ENCODE measurements around the gene SCGB3A2. TPM values are rescaled to one million over a fixed set of nuclear protein-coding genes. Genes with fewer than 3 reads are reported as not detected.
A peak's percentile ranks its signal among the peaks of the same experiment; 100 is the strongest.

The SCGB3A2 gene
- total and polyA plus RNA-seq, 5 donors = 0.34 to 0.95 TPM; not detected in 3

DNA sequence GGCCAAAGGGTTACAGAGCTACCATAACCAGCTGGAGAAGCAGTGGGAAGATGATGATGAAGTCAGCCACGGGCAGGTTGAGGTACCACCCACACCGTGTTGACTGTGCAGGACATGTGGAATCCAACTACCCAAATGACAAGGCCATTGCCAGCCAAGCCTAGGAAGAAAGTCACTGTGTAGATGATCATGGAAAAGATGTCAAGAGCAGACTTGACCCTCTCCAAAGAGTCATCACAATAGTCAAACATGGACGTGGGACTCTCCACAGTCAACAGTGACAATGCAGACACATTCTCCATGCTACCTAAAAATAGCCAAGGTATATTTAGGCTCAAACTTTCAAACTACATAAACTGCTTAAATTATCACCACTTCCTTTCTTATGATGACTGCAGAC lies 26.1 kb upstream of the SCGB3A2 start:
- no peak for DNase-seq
- 46% methylated on average over 3 of the region's 3 CpGs for WGBS
- Histone ChIP-seq H3K27ac (ENCODE audit: low read length) (no peak overlapping the region), H3K27me3 (ENCODE audit: control insufficient read depth, insufficient read depth) (peaks cover 2% of the 10 kb centered on the region), H3K4me3 (ENCODE audit: low read length) (no peak overlapping the region), H3K9me3 (ENCODE audit: control insufficient read depth, low read length) (no peaks in the 10 kb centered on the region), H3K4me1 (ENCODE audit: control insufficient read depth, insufficient read depth, low read length) (no peaks in the 10 kb centered on the region)
- no peak for ATAC-seq
- intact Hi-C loops (cut with DNase I) = loop anchor here in 1 of 4 donors (10.0 kb wide), 1 partner anchor 82 kb away; no protein-coding TSS in a partner anchor

GRCh38 chr5:147853372-147853987 lies 25.0 kb upstream of the SCGB3A2 start:
- intact Hi-C loops (cut with DNase I) = loop anchor here in 1 of 4 donors (10.0 kb wide), 1 partner anchor 81 kb away; no protein-coding TSS in a partner anchor
- Histone ChIP-seq H3K27me3 (ENCODE audit: control insufficient read depth, insufficient read depth) (peaks cover 2% of the 10 kb centered on the region), H3K9me3 (ENCODE audit: control insufficient read depth, low read length) (no peaks in the 10 kb centered on the region), H3K4me1 (ENCODE audit: control insufficient read depth, insufficient read depth, low read length) (no peaks in the 10 kb centered on the region), H3K4me3 (ENCODE audit: low read length) (no peak overlapping the region), H3K27ac (ENCODE audit: low read length) (no peak overlapping the region)
- DNase-seq (no peak), ATAC-seq (no peak)
- 66% methylated on average over 3 of the region's 3 CpGs for WGBS

DNA sequence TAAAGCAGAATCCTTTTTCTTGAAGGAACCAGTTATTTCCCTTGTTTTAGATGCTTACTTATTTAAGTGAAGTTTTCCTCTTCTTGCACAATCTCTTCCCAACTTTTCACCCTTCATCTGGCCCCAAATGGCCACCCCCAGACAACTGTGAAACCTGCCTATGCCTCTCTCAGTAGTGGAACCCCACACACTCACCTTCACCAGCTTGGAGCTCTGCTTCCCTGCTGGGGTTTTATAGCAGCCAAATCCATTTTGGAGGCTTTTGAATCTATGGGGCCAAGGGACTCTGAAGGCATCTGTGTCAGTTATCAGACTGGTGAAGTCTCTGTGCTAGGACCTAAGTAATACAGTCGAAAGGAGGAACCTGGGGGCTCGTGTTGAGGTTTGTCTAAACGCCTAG lies 24.2 kb upstream of the SCGB3A2 start:
- intact Hi-C loops (cut with DNase I) = loop anchor here in 1 of 4 donors (10.0 kb wide), 1 partner anchor 80 kb away; no protein-coding TSS in a partner anchor
- DNase-seq (no peak), ATAC-seq (no peak)
- Histone ChIP-seq H3K27me3 (ENCODE audit: control insufficient read depth, insufficient read depth) (peaks cover 2% of the 10 kb centered on the region), H3K9me3 (ENCODE audit: control insufficient read depth, low read length) (no peaks in the 10 kb centered on the region), H3K27ac (ENCODE audit: low read length) (no peak overlapping the region), H3K4me3 (ENCODE audit: low read length) (no peak overlapping the region), H3K4me1 (ENCODE audit: control insufficient read depth, insufficient read depth, low read length) (no peaks in the 10 kb centered on the region)
- 73% methylated on average over 3 of the region's 3 CpGs for WGBS

DNA sequence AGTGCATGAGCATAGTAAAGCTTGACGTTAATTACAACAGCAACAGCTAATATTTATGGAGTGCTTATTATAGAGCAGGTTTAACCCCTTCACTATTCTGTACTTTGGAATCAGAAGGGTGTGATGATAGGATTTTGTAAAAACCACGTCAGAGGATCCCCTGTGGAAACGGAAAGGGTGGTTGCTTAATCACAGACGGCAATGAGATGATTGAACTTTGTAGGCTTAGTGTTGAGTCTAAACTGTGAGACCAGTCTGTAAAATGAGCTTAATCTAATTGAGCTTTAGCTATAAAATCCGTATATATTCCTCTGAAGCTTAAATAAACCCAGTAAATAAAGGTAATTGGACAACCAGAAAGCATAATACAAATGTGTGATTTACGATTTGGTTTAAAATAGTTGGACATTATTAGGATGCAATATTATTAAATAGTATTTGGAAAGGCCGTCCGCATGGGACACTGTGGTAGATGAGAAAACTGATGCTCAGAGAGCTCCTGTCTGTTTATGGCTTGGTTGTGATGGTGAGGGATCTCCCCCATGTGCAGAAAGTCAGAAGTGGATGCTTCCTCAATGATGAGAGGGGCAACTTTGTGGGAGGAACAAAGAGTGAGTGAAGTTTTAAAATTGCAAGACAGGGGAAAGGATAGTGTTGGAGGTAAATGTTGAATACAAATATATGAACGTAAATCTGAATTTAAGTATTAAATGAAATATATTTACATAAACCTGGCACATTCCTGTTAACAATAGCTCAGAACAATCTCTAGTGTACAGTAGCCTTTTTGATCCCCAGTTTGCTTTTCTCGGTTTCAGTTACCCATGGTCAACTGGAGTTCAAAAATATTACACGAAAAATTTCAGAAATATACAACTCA lies 23.4 kb upstream of the SCGB3A2 start:
- DNase-seq = no peak
- 74% methylated on average over 11 of the region's 11 CpGs for WGBS
- no peak for ATAC-seq

GRCh38 chr5:147855774-147856069 lies 22.8 kb upstream of the SCGB3A2 start:
- H3K27ac ChIP-seq (ENCODE audit: low read length) = no peak overlapping the region
- ATAC-seq = no peak
- no peak overlapping the region for H3K4me3 ChIP-seq (ENCODE audit: low read length)
- intact Hi-C loops (cut with DNase I) = loop anchor here in 2 of 4 donors (5.0 to 10.0 kb wide), 2 partner anchors 79 to 82 kb away; no protein-coding TSS in a partner anchor
- no peak for DNase-seq
- no peaks in the 10 kb centered on the region for H3K4me1 ChIP-seq (ENCODE audit: control insufficient read depth, insufficient read depth, low read length)
- 40% methylated on average over 4 of the region's 4 CpGs for WGBS
- H3K27me3 ChIP-seq (ENCODE audit: control insufficient read depth, insufficient read depth) = peaks cover 2% of the 10 kb centered on the region
- H3K9me3 ChIP-seq (ENCODE audit: control insufficient read depth, low read length) = no peaks in the 10 kb centered on the region

More for the DNA sequence above, 23.4 kb upstream of the SCGB3A2 start:
- Histone ChIP-seq H3K4me3 (ENCODE audit: low read length) (no peak overlapping the region), H3K27ac (ENCODE audit: low read length) (no peak overlapping the region), H3K4me1 (ENCODE audit: control insufficient read depth, insufficient read depth, low read length) (no peaks in the 10 kb centered on the region), H3K9me3 (ENCODE audit: control insufficient read depth, low read length) (no peaks in the 10 kb centered on the region), H3K27me3 (ENCODE audit: control insufficient read depth, insufficient read depth) (peaks cover 2% of the 10 kb centered on the region)
- intact Hi-C loops (cut with DNase I) = loop anchor here in 2 of 4 donors (5.0 to 10.0 kb wide), 2 partner anchors 80 to 82 kb away; no protein-coding TSS in a partner anchor

DNA sequence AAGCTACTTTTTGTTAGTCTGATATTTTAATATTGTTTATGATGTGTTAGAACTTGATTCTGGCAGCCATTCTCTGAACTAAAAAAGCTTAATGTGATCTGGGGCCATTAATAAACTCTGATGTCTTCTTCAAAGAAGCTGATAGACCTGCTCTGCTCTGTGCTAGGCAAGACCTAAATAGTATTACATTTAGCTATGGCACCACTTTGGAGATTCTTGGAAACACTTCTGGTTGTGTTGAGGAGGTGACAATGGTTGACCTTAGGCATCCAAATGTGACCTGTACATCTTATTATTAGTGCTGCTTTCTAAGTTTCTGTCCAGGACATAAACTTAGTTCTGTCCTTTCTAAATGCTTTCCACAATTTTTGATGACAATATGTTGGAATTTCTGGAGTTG lies 21.7 kb upstream of the SCGB3A2 start:
- H3K27ac ChIP-seq (ENCODE audit: low read length) = no peak overlapping the region
- intact Hi-C loops (cut with DNase I) = loop anchor here in 2 of 4 donors (5.0 to 10.0 kb wide), 2 partner anchors 78 to 80 kb away; no protein-coding TSS in a partner anchor

GRCh38 chr5:147857302-147858129 lies 21.0 kb upstream of the SCGB3A2 start:
- under 1% methylated on average over 2 of the region's 2 CpGs for WGBS
- Histone ChIP-seq H3K9me3 (ENCODE audit: control insufficient read depth, low read length) (no peaks in the 10 kb centered on the region), H3K4me1 (ENCODE audit: control insufficient read depth, insufficient read depth, low read length) (no peaks in the 10 kb centered on the region), H3K27me3 (ENCODE audit: control insufficient read depth, insufficient read depth) (no peaks in the 10 kb centered on the region), H3K27ac (ENCODE audit: low read length) (no peak overlapping the region), H3K4me3 (ENCODE audit: low read length) (no peak overlapping the region)
- peak in 2 of 3 donors; percentile 43 to 69 for DNase-seq
- peak in 1 of 2 donors; percentile 62 for ATAC-seq
- intact Hi-C loops (cut with DNase I) = loop anchor here in 2 of 4 donors (5.0 to 10.0 kb wide), 2 partner anchors 77 to 80 kb away; no protein-coding TSS in a partner anchor

More for the DNA sequence above, 21.7 kb upstream of the SCGB3A2 start:
- no peaks in the 10 kb centered on the region for H3K4me1 ChIP-seq (ENCODE audit: control insufficient read depth, insufficient read depth, low read length)
- no peaks in the 10 kb centered on the region for H3K9me3 ChIP-seq (ENCODE audit: control insufficient read depth, low read length)
- peaks cover under 1% of the 10 kb centered on the region for H3K27me3 ChIP-seq (ENCODE audit: control insufficient read depth, insufficient read depth)
- DNase-seq = no peak
- ATAC-seq = no peak
- H3K4me3 ChIP-seq (ENCODE audit: low read length) = no peak overlapping the region

DNA sequence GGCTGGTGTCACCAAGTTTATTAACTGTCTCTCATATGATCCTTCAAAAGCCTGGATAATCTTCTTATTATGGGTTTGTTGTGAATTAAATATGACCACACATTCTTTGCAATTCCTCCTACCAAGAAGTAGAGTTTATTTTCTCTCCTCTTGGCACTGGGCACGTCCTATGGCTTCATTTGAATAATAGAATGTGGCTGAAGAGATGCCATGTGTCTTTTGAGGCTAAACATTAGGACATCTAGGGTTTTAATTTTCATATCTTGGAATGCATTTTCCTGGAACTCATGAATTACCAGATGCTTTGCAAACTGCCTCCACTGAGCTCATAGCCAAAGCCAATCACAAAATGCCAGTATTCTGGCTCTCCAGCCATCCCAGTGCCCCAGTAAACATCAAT lies 19.9 kb upstream of the SCGB3A2 start:
- H3K27me3 ChIP-seq (ENCODE audit: control insufficient read depth, insufficient read depth) = no peaks in the 10 kb centered on the region
- ATAC-seq (no peak), DNase-seq (no peak)
- WGBS = 70% methylated on average over 1 of the region's 1 CpG
- intact Hi-C loops (cut with DNase I) = loop anchor here in 2 of 4 donors (5.0 to 10.0 kb wide), 2 partner anchors 76 to 79 kb away; no protein-coding TSS in a partner anchor
- H3K4me3 ChIP-seq (ENCODE audit: low read length) = no peak overlapping the region
- H3K4me1 ChIP-seq (ENCODE audit: control insufficient read depth, insufficient read depth, low read length) = no peaks in the 10 kb centered on the region
- no peaks in the 10 kb centered on the region for H3K9me3 ChIP-seq (ENCODE audit: control insufficient read depth, low read length)
- no peak overlapping the region for H3K27ac ChIP-seq (ENCODE audit: low read length)

DNA sequence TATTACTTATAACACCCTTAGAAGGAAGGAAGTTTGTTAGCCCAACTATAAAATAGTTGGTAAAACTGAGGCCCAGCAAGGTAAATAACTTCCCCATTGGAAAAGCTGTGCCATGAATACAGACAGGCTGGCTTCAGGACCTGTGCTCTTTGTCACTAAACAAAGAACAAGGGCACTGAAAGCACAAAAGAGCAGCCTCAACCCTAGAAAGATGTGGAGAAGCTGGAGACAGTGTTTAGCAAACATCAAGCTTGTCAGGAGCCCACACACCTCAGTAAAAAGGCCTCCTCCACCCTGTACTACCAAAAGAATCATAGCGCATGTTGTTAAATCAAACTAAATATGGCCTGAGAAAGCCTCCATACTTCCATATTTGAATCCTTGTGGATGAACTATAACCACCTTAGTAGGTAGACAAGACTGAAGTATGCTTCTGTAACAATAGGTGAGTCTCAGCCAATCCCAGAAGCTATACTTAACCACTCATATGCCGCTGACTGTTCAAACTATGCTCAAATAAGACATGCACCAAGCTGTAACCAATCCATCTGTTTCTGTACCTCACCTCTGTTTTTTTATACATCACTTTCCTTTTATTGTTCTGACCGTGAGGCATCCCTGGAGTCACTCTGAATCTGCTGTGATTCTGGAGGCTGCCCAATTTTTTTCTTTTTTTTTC lies 18.4 kb upstream of the SCGB3A2 start:
- WGBS = 85% methylated on average over 3 of the region's 3 CpGs
- no peak overlapping the region for H3K27ac ChIP-seq (ENCODE audit: low read length)
- ATAC-seq = no peak
- H3K4me3 ChIP-seq (ENCODE audit: low read length) = no peak overlapping the region
- DNase-seq = no peak
- no peaks in the 10 kb centered on the region for H3K9me3 ChIP-seq (ENCODE audit: control insufficient read depth, low read length)
- intact Hi-C loops (cut with DNase I) = loop anchor here in 2 of 4 donors (5.0 to 10.0 kb wide), 2 partner anchors 75 to 77 kb away; no protein-coding TSS in a partner anchor
- no peaks in the 10 kb centered on the region for H3K27me3 ChIP-seq (ENCODE audit: control insufficient read depth, insufficient read depth)
- no peaks in the 10 kb centered on the region for H3K4me1 ChIP-seq (ENCODE audit: control insufficient read depth, insufficient read depth, low read length)

DNA sequence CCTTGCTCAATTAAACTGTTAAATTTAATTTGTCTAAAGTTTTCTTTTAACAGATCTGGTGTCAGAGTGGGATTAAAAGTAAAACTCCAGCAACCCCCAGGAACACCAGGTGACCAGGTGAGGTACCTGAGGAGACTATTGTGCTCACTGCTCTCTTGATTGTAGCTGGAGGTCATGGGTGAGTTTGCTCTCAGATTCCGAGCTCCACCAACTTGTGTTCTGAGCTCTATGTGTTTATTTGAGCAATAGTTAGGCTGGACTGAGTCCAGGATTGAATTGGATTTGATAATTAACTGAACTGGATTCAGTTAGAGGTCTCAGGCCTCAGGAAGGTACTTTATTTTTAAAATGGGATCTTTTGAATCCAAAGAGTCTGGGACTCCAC lies 17.9 kb upstream of the SCGB3A2 start:
- Histone ChIP-seq H3K27ac (ENCODE audit: low read length) (no peak overlapping the region), H3K9me3 (ENCODE audit: control insufficient read depth, low read length) (no peaks in the 10 kb centered on the region), H3K4me3 (ENCODE audit: low read length) (no peak overlapping the region), H3K27me3 (ENCODE audit: control insufficient read depth, insufficient read depth) (no peaks in the 10 kb centered on the region), H3K4me1 (ENCODE audit: control insufficient read depth, insufficient read depth, low read length) (no peaks in the 10 kb centered on the region)
- intact Hi-C loops (cut with DNase I) = no loop called here
- 81% methylated on average over 1 of the region's 1 CpG for WGBS
- no peak for ATAC-seq
- no peak for DNase-seq

Measured in right cardiac atrium (tissue), 5 donors.